Measurements from ENCODE around the gene ZDHHC14.

DNA sequence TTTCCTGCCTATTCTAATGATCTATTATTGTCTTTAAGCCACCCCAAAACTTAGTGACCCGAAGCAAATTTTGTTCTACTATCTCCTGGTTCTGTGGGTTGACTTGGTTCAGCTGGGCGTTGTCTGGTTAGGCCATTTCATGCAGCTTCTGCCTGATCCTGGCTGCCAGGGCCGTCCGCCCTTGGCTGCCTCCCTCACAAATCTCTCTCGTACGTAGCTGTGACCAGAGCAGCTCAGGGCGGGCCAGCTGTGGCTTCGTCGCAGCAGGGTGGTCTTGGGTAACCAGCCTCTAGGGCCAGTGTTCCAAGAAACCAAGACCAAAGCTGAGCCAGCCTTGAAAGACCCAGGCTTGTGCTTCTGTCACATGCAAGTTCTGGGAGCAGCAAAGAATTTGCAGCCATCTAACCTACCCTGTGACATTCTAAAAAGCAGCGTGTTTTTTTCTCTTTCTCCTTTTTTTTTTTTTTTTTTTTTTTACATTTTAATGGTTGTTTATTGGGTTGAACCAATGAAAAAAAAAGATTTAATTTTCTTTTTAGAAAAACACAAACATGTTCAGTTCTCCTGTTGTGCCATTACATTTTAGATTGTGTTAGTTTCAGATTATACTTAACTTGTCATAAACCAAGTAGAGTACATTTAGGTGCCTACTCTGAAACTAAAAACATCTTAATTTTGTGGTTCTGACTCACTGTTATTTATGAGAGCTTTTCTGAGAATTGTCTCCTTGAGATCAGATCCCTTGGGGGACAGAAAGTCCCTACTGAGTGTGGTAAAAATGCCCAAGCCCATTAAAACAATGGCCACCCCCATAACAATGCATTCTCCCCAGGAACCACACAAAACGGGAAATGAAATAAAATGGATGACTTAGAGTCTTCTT lies 83.9 kb downstream of the ZDHHC14 start:
- TF ChIP-seq POLR2A (IDR thresholded peaks at IDR 0.05) (no peak), POLR2AphosphoS5 (IDR thresholded peaks at IDR 0.05) (no peak)
- TF ChIP-seq, protein P1, sequence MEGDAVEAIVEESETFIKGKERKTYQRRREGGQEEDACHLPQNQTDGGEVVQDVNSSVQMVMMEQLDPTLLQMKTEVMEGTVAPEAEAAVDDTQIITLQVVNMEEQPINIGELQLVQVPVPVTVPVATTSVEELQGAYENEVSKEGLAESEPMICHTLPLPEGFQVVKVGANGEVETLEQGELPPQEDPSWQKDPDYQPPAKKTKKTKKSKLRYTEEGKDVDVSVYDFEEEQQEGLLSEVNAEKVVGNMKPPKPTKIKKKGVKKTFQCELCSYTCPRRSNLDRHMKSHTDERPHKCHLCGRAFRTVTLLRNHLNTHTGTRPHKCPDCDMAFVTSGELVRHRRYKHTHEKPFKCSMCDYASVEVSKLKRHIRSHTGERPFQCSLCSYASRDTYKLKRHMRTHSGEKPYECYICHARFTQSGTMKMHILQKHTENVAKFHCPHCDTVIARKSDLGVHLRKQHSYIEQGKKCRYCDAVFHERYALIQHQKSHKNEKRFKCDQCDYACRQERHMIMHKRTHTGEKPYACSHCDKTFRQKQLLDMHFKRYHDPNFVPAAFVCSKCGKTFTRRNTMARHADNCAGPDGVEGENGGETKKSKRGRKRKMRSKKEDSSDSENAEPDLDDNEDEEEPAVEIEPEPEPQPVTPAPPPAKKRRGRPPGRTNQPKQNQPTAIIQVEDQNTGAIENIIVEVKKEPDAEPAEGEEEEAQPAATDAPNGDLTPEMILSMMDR (IDR thresholded peaks at IDR 0.05): no peak
